Body of pancreas (tissue), 4 donors: Measurements from ENCODE around the gene ADAM17.

Experiments used
- POLR2A ChIP-seq, 3 donors: fragments of 450-650 bp; IDR thresholded peaks; one replicate each; pipeline ENCODE4 v1.6.1; 2016; ENCODE audit warnings: antibody characterized with exemption in 3 of 3, mild to moderate bottlenecking in 2 of 3
- TF ChIP-seq, protein P1 (sequence below), 7 experiments: fragments of 450-650 bp in 4 of 7; fragments of 200-600 bp in 3 of 7; sonication (generic) in 3 of 7; IDR thresholded peaks; one replicate each; pipeline ENCODE4 v1.5.1; 2016 to 2019; ENCODE audit warnings: antibody characterized with exemption in 7 of 7

- TF ChIP-seq, protein P1, sequence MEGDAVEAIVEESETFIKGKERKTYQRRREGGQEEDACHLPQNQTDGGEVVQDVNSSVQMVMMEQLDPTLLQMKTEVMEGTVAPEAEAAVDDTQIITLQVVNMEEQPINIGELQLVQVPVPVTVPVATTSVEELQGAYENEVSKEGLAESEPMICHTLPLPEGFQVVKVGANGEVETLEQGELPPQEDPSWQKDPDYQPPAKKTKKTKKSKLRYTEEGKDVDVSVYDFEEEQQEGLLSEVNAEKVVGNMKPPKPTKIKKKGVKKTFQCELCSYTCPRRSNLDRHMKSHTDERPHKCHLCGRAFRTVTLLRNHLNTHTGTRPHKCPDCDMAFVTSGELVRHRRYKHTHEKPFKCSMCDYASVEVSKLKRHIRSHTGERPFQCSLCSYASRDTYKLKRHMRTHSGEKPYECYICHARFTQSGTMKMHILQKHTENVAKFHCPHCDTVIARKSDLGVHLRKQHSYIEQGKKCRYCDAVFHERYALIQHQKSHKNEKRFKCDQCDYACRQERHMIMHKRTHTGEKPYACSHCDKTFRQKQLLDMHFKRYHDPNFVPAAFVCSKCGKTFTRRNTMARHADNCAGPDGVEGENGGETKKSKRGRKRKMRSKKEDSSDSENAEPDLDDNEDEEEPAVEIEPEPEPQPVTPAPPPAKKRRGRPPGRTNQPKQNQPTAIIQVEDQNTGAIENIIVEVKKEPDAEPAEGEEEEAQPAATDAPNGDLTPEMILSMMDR (IDR thresholded peaks at IDR 0.05) = no peak
- TF ChIP-seq POLR2A (IDR thresholded peaks at IDR 0.05) = no peak
Observed at GRCh38 chr2:9524291-9524690, 31.3 kb downstream of the ADAM17 start.
